Measurements from ENCODE around the gene TPRG1.

TPRG1 gene

GRCh38 chr3:189269365-189269764, 97.6 kb downstream of the TPRG1 start:
- peaks cover 8% of the 10 kb centered on the region for H3K27me3 Mint-ChIP-seq
- no peaks in the 10 kb centered on the region for H3K9me3 Mint-ChIP-seq
- no peak overlapping the region for H3K27ac Mint-ChIP-seq
- DNase-seq (ENCODE audit: low spot score in 2 of 2) = no peak
- H3K36me3 Mint-ChIP-seq = no peaks in the 10 kb centered on the region
- peaks cover 2% of the 10 kb centered on the region for H3K4me1 Mint-ChIP-seq
- no peak for ATAC-seq (ENCODE audit: low read depth)
- H3K4me3 Mint-ChIP-seq = no peak overlapping the region

- Mint-ChIP-seq H3K4me3 (no peak overlapping the region), H3K9me3 (no peaks in the 10 kb centered on the region), H3K4me1 (peaks cover 2% of the 10 kb centered on the region), H3K27ac (no peak overlapping the region), H3K36me3 (no peaks in the 10 kb centered on the region), H3K27me3 (peaks cover 8% of the 10 kb centered on the region)
- DNase-seq (ENCODE audit: low spot score in 2 of 2) (no peak), ATAC-seq (ENCODE audit: low read depth) (no peak)
Measured at GRCh38 chr3:189270248-189270832, 98.6 kb downstream of the TPRG1 start.

GRCh38 chr3:189272500-189273119, 100.8 kb downstream of the TPRG1 start:
- Mint-ChIP-seq H3K4me1 (peaks cover 10% of the 10 kb centered on the region), H3K9me3 (no peaks in the 10 kb centered on the region), H3K27ac (no peak overlapping the region), H3K4me3 (no peak overlapping the region), H3K36me3 (no peaks in the 10 kb centered on the region), H3K27me3 (peaks cover 7% of the 10 kb centered on the region)
- ATAC-seq (ENCODE audit: low read depth) (no peak), DNase-seq (ENCODE audit: low spot score in 2 of 2) (no peak)

DNA sequence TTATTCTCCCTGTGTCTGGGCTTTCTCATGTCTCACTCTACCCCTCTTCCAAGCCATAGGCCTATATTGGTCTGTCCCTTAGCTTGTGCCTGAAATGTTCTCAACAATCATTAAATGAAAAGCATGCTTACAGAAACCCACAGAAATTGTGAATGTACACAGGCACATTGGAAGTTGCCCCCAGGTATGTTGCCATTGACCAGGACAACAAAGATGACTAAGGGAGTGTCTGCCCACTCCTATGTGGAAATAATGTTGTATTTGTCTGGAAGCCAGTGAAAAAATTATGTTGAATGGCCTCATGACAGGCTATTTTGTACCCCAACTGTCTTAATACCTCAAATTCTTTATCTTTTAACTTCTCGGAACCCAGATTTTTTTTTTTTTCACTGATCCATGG, 102.0 kb downstream of the TPRG1 start:
- Mint-ChIP-seq H3K36me3 (no peaks in the 10 kb centered on the region), H3K9me3 (no peaks in the 10 kb centered on the region), H3K27ac (no peak overlapping the region), H3K4me1 (peaks cover 10% of the 10 kb centered on the region), H3K4me3 (no peak overlapping the region), H3K27me3 (peaks cover 5% of the 10 kb centered on the region)
- DNase-seq (ENCODE audit: low spot score in 2 of 2) (no peak), ATAC-seq (ENCODE audit: low read depth) (no peak)

GRCh38 chr3:189275182-189275581, 103.4 kb downstream of the TPRG1 start:
- Mint-ChIP-seq H3K27me3 (peaks cover 5% of the 10 kb centered on the region), H3K27ac (no peak overlapping the region), H3K4me1 (peaks cover 10% of the 10 kb centered on the region), H3K36me3 (no peaks in the 10 kb centered on the region), H3K4me3 (no peak overlapping the region), H3K9me3 (no peaks in the 10 kb centered on the region)
- no peak for DNase-seq (ENCODE audit: low spot score in 2 of 2)
- no peak for ATAC-seq (ENCODE audit: low read depth)

DNA sequence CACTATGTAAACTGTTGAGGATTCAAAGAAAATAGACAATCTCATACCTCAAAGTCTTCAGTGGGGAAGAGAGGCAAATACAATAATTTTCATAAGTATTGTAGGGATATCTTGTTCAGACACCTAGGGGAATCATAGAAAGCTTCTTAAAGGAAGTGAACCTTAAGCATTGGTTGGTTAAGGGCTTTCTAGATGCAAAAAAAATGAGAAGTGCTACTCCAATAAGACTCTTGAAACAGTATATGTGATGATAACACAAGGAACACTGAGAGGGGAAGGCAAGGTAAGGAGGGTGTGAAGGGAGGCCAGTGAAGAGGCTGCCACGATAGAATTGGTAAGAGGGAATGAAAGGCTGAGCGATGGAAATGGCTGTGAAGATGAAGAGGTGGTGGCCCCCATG, 104.1 kb downstream of the TPRG1 start:
- Mint-ChIP-seq H3K27me3 (peaks cover 5% of the 10 kb centered on the region), H3K27ac (no peak overlapping the region), H3K4me1 (peaks cover 10% of the 10 kb centered on the region), H3K36me3 (no peaks in the 10 kb centered on the region), H3K4me3 (no peak overlapping the region), H3K9me3 (no peaks in the 10 kb centered on the region)
- no peak for DNase-seq (ENCODE audit: low spot score in 2 of 2)
- no peak for ATAC-seq (ENCODE audit: low read depth)

GRCh38 chr3:189276444-189277219, 104.9 kb downstream of the TPRG1 start:
- H3K27me3 Mint-ChIP-seq = peaks cover 5% of the 10 kb centered on the region
- ATAC-seq (ENCODE audit: low read depth) = peak; percentile 69
- no peaks in the 10 kb centered on the region for H3K9me3 Mint-ChIP-seq
- peaks cover 10% of the 10 kb centered on the region for H3K4me1 Mint-ChIP-seq
- H3K4me3 Mint-ChIP-seq = peak overlapping the region; percentile 9
- H3K36me3 Mint-ChIP-seq = no peaks in the 10 kb centered on the region
- DNase-seq (ENCODE audit: low spot score in 2 of 2) = no peak
- H3K27ac Mint-ChIP-seq = no peak overlapping the region

DNA sequence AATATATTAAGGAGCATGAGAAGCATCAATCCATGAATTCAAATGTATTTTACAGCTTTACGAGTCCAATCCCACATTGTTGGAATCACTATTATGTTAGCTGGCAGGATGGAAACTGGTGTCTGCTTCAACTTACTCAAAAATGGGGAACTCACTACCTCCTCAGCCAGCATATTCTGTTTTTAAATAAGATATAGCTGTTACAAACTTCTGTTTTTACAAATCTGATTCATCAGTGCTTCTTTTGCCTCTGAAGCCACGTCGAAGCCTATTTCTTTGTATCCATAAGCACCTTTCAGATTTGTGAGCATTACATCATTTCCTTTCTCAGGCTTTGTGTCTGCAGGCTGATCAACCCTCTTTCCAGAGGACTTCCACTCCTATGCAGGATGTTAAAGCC, 105.9 kb downstream of the TPRG1 start:
- Mint-ChIP-seq H3K36me3 (no peaks in the 10 kb centered on the region), H3K27me3 (peaks cover 5% of the 10 kb centered on the region), H3K4me3 (no peak overlapping the region), H3K9me3 (no peaks in the 10 kb centered on the region), H3K4me1 (peaks cover 8% of the 10 kb centered on the region), H3K27ac (no peak overlapping the region)
- DNase-seq (ENCODE audit: low spot score in 2 of 2) (no peak), ATAC-seq (ENCODE audit: low read depth) (no peak)

DNA sequence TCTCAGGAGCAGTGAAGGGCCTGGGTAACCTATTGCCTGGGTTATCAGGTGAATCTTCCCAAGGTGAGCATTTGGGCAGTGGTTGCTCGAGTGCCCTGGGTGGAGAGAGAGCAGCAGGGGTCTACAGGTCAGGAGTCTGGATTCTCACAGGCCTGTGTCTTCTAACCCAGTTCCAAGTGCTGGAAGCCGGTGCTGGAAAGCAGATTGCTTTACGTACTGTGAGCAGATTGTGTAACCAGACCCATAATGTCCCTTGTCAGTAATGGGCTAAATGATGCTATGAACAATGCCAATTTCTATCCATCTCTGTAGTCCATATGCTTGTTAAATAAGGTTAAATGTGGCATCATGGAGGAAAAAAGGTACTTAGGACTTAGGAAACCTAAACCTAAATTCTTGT, 106.5 kb downstream of the TPRG1 start:
- Mint-ChIP-seq H3K4me1 (peaks cover 8% of the 10 kb centered on the region), H3K27me3 (peaks cover 5% of the 10 kb centered on the region), H3K27ac (no peak overlapping the region), H3K9me3 (no peaks in the 10 kb centered on the region), H3K4me3 (no peak overlapping the region), H3K36me3 (no peaks in the 10 kb centered on the region)
- DNase-seq (ENCODE audit: low spot score in 2 of 2) = no peak
- no peak for ATAC-seq (ENCODE audit: low read depth)

- peaks cover 6% of the 10 kb centered on the region for H3K4me1 Mint-ChIP-seq
- no peak overlapping the region for H3K4me3 Mint-ChIP-seq
- peaks cover 4% of the 10 kb centered on the region for H3K27me3 Mint-ChIP-seq
- no peak for ATAC-seq (ENCODE audit: low read depth)
- no peak for DNase-seq (ENCODE audit: low spot score in 2 of 2)
- H3K36me3 Mint-ChIP-seq = no peaks in the 10 kb centered on the region
- H3K9me3 Mint-ChIP-seq = no peaks in the 10 kb centered on the region
- H3K27ac Mint-ChIP-seq = no peak overlapping the region
Measured at GRCh38 chr3:189282189-189282588, 110.4 kb downstream of the TPRG1 start.

DNA sequence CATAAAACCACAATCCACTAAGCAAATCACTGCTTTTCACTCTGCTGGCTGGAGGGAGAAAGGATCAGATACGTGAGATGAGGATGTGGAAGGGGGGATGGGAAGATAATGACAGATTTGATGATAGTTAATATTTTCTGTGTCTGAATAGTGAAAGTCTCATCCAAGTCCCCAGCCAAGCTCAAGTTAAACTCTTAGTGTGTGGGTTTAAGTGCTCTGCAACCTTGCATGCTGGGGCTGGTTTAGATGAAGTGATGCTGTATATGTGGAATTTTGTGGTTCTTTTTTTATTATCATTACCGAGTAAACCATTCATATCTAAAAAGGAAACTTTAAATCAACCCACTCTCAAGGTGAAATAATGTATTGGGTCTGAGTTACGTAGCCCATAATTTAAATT, 111.0 kb downstream of the TPRG1 start:
- Mint-ChIP-seq H3K27ac (no peak overlapping the region), H3K4me3 (no peak overlapping the region), H3K36me3 (no peaks in the 10 kb centered on the region), H3K4me1 (peaks cover 6% of the 10 kb centered on the region), H3K9me3 (no peaks in the 10 kb centered on the region), H3K27me3 (peaks cover 4% of the 10 kb centered on the region)
- DNase-seq (ENCODE audit: low spot score in 2 of 2) = no peak
- no peak for ATAC-seq (ENCODE audit: low read depth)

- no peak for DNase-seq (ENCODE audit: low spot score in 2 of 2)
- H3K36me3 Mint-ChIP-seq = no peaks in the 10 kb centered on the region
- H3K9me3 Mint-ChIP-seq = no peaks in the 10 kb centered on the region
- no peak for ATAC-seq (ENCODE audit: low read depth)
- peaks cover 15% of the 10 kb centered on the region for H3K4me1 Mint-ChIP-seq
- H3K27ac Mint-ChIP-seq = no peak overlapping the region
- peaks cover 8% of the 10 kb centered on the region for H3K27me3 Mint-ChIP-seq
- H3K4me3 Mint-ChIP-seq = no peak overlapping the region
Measured at GRCh38 chr3:189286188-189286587, 114.4 kb downstream of the TPRG1 start.

- Mint-ChIP-seq H3K4me3 (no peak overlapping the region), H3K4me1 (peaks cover 15% of the 10 kb centered on the region), H3K27me3 (peaks cover 8% of the 10 kb centered on the region), H3K27ac (no peak overlapping the region), H3K9me3 (no peaks in the 10 kb centered on the region), H3K36me3 (no peaks in the 10 kb centered on the region)
- DNase-seq (ENCODE audit: low spot score in 2 of 2) (no peak), ATAC-seq (ENCODE audit: low read depth) (no peak)
Measured at GRCh38 chr3:189286916-189287315, 115.1 kb downstream of the TPRG1 start.

GRCh38 chr3:189288348-189289235, 116.8 kb downstream of the TPRG1 start:
- ATAC-seq (ENCODE audit: low read depth) (no peak), DNase-seq (ENCODE audit: low spot score in 2 of 2) (no peak)
- no peaks in the 10 kb centered on the region for H3K36me3 Mint-ChIP-seq

More at GRCh38 chr3:189288348-189289235, 116.8 kb downstream of the TPRG1 start:
- Mint-ChIP-seq H3K4me3 (peak overlapping the region; percentile 0), H3K9me3 (no peaks in the 10 kb centered on the region), H3K27me3 (peaks cover 6% of the 10 kb centered on the region), H3K27ac (no peak overlapping the region), H3K4me1 (peaks cover 15% of the 10 kb centered on the region)
